Esophagus (tissue), 2 donors: ENCODE measurements around the gene CRYAB. TPM values are rescaled to one million over a fixed set of nuclear protein-coding genes. Genes with fewer than 3 reads are reported as not detected.

Source experiments
- H3K27ac ChIP-seq, 2 donors: one replicate each; pipeline ENCODE4 v1.5.1; 2013; ENCODE audit warnings: low read depth in 2 of 2, mild to moderate bottlenecking in 2 of 2, inconsistent platforms in 1 of 2, low read length in 1 of 2, moderate library complexity in 1 of 2
- H3K27me3 ChIP-seq, 2 donors: one replicate each; pipeline ENCODE4 v1.6.1; 2013; ENCODE audit warnings: low read length in 2 of 2, control low read depth in 1 of 2, mild to moderate bottlenecking in 1 of 2; ENCODE audit not compliant: insufficient read depth in 2 of 2, control insufficient read depth in 1 of 2
- H3K36me3 ChIP-seq, 2 donors: one replicate each; pipeline ENCODE4 v1.6.1; 2013; ENCODE audit warnings: low read length in 1 of 2; ENCODE audit not compliant: control insufficient read depth in 2 of 2, insufficient read depth in 2 of 2
- H3K4me1 ChIP-seq, 2 donors: one replicate each; pipeline ENCODE4 v1.6.1; 2013; ENCODE audit warnings: low read length in 1 of 2; ENCODE audit not compliant: control insufficient read depth in 2 of 2, insufficient read depth in 2 of 2
- H3K4me3 ChIP-seq, 2 donors: one replicate each; pipeline ENCODE4 v1.5.1; 2013; ENCODE audit warnings: low read length in 2 of 2, mild to moderate bottlenecking in 2 of 2, low read depth in 1 of 2, moderate library complexity in 1 of 2
- H3K9me3 ChIP-seq, 2 donors: one replicate each; pipeline ENCODE4 v1.6.1; 2013; ENCODE audit warnings: mild to moderate bottlenecking in 2 of 2, low read depth in 1 of 2, low read length in 1 of 2, moderate library complexity in 1 of 2; ENCODE audit not compliant: control insufficient read depth in 2 of 2, insufficient read depth in 1 of 2
- WGBS, 2 donors: extraction: QIAGEN DNeasy Blood & Tissue Kit; methylation state at CpG; one replicate each; pipeline ENCODE4 v1.1.7; 2013; 5-methylcytosine and 5-hydroxymethylcytosine counted together
- polyA plus RNA-seq, 2 donors: library from polyadenylated mRNA; stranded (reverse); fragments of 200-250 nt; gene quantifications; one replicate each; pipeline ENCODE4 v1.2.3, GENCODE V29; 2013
- donor health status: healthy with polysubstance abuse.
- donor health status: Bipolar disorder and iron deficiency.

The CRYAB gene
- polyA plus RNA-seq, 2 donors, result 89.6 to 173 TPM

GRCh38 chr11:111860257-111860656 is 51.3 kb downstream of the CRYAB start:
- 90 to 94% methylated on average over 3 of the region's 3 CpGs for WGBS, 2 donors

More at GRCh38 chr11:111860257-111860656, 51.3 kb downstream of the CRYAB start:
- Histone ChIP-seq H3K36me3 (peaks cover 4 to 8% of the 10 kb centered on the region in 2 donors), H3K4me1 (no peaks in the 10 kb centered on the region), H3K4me3 (no peak overlapping the region), H3K27ac (no peak overlapping the region), H3K9me3 (no peaks in the 10 kb centered on the region), H3K27me3 (no peaks in the 10 kb centered on the region)

Other genes with a start within 250 kb of the CRYAB start
- gene PPP2R1B, start 145.4 kb downstream of the CRYAB start, polyA plus RNA-seq, result 1 to 10 TPM; 6.3 to 9.5 TPM
- 10 to 100 TPM; 13.2 to 19.5 TPM for gene ALG9, start 40.2 kb downstream of the CRYAB start, polyA plus RNA-seq
- 1 to 10 TPM; 1.1 to 1.3 TPM for gene FDXACB1, start 32.6 kb downstream of the CRYAB start, polyA plus RNA-seq
- 10 to 100 TPM; 29.5 to 33.4 TPM for gene CFAP68, start 32.2 kb downstream of the CRYAB start, polyA plus RNA-seq
- gene HSPB2, start 964 bp upstream of the CRYAB start, polyA plus RNA-seq, result 1 to 10 TPM; 1.8 to 2.0 TPM
- 1 to 10 TPM; 6.5 to 6.6 TPM for gene C11orf52, start 7.1 kb upstream of the CRYAB start, polyA plus RNA-seq
- gene DIXDC1, start 25.6 kb upstream of the CRYAB start, polyA plus RNA-seq, result 1 to 10 TPM; 1.9 to 4.2 TPM
- 10 to 100 TPM in 1 of 2 donors, 1 to 10 TPM in 1; 9.7 to 22.6 TPM for gene DLAT, start 113.6 kb upstream of the CRYAB start, polyA plus RNA-seq
- 1 to 10 TPM; 1.7 to 1.8 TPM for gene PIH1D2, start 162.2 kb upstream of the CRYAB start, polyA plus RNA-seq
- gene NKAPD1, start 162.5 kb upstream of the CRYAB start, polyA plus RNA-seq, result 10 to 100 TPM in 1 of 2 donors, 1 to 10 TPM in 1; 9.0 to 10.8 TPM
- 100 to 1,000 TPM; 158 to 165 TPM for gene TIMM8B, start 175.0 kb upstream of the CRYAB start, polyA plus RNA-seq
- gene SDHD, start 175.1 kb upstream of the CRYAB start, polyA plus RNA-seq, result 100 to 1,000 TPM; 148 to 150 TPM